Stimulated activated CD8-positive, alpha-beta memory T cell treated with anti-CD3 and anti-CD28 coated beads, Interleukin-2, amount 100 ng/mL, for 48 hours (primary cell): ENCODE data around the gene FOXA1.
"Not testable (repeated sequence)": the region's sequence is repeated elsewhere in the genome, so short reads cannot be mapped to it uniquely, and the experiment has no call there.

Experiments used
- DNase-seq, 2 donors: peaks; one replicate each; pipeline ENCODE4 v3.0.0-alpha.2; 2020; ENCODE audit warnings: low read depth in 2 of 2

The FOXA1 gene

DNA sequence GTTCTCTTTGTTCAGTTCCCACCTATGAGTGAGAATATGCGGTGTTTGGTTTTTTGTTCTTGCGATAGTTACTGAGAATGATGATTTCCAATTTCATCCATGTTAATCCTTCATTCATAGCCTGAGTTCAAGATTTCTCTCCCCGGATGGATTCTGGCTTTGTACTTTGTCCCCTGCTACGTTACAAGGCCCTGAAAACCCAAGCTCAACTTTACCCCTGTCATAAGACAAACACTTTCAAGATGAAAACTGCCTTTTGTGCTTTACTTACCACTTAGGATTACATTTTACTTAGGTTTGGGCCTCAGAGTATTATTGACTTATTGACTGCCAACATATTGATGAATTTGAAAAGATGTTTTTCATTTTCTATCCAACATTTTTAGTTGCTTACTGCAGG lies 36.3 kb downstream of the FOXA1 start:
- DNase-seq: no peak

DNA sequence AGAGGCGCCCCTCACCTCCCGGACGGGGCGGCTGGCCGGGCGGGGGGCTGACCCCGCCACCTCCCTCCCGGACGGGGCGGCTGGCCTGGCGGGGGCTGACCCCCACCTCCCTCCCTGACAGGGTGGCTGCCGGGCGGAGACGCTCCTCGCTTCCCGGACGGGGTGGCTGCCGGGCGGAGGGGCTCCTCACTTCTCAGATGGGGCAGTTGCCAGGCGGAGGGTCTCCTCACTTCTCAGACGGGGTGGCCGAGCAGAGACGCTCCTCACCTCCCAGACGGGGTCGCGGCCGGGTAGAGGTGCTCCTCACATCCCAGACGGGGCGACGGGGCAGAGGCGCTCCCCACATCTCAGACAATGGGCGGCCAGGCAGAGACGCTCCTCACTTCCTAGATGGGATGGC lies 39.5 kb downstream of the FOXA1 start:
- not testable (repeated sequence) for DNase-seq

DNA sequence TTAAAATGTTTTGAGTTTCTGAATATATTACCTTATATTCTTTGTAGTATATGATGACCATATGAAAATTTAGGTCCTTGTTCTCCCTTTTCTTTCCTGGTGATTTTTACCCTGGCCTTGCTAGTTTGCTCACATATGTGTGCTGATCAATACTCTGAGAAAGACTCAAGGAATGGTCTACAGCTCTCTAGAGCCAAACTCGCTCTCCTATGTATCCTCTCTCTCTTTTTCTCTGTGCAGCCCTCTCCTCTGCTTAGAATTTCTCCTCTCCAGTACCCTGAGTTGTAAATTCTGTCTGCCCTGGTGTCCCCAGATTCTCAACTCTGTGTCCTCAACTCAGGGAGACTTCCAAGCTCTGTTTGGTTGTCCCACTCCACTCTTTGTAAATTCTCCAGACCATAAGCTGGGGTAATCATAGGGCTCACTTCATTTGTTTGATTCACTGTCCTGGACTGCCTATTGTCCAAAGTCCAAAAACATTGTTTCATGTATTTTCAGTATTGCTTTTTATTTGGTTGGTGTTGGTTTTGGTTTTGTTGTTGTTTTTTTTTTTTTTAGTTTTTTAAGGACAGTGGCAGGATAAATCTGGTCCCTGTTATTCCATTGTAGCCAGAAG lies 41.0 kb downstream of the FOXA1 start:
- DNase-seq: no peak

DNA sequence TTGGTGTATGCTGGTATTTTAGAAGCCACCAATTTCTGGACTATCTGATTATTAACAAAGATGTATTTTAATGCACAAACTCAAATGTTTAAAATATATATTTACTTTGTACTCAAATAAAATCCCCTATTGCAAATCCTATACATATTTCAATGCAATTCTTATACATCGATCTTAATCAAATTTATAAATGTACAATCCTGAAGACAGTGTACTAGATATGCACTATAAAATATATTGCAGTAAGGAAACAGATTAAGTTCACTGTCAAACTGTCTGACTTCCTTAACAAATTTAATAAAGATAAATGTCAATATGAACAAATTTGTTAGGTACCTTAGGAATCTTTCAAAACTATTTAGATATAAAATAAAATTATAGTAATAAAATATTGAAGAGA lies 43.9 kb downstream of the FOXA1 start:
- DNase-seq: no peak

DNA sequence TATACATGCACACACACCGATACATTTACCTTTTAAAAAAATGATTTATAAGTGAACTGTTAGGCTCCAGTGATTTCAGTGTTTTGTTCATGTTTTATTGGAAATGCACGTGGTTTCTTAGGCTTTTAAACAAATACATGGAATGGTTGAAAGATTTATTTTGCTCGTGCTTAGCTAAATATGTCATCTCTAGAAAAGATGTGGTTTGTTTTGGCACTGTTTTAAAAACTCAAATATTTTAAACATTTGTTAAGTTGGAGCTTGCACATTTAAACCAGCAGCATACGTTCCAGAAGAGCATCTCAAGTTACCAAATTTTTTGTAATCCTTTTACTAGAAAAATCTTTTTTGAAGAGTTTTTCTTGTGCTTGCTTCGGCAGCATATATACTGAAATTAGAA lies 44.5 kb downstream of the FOXA1 start:
- DNase-seq: no peak

DNA sequence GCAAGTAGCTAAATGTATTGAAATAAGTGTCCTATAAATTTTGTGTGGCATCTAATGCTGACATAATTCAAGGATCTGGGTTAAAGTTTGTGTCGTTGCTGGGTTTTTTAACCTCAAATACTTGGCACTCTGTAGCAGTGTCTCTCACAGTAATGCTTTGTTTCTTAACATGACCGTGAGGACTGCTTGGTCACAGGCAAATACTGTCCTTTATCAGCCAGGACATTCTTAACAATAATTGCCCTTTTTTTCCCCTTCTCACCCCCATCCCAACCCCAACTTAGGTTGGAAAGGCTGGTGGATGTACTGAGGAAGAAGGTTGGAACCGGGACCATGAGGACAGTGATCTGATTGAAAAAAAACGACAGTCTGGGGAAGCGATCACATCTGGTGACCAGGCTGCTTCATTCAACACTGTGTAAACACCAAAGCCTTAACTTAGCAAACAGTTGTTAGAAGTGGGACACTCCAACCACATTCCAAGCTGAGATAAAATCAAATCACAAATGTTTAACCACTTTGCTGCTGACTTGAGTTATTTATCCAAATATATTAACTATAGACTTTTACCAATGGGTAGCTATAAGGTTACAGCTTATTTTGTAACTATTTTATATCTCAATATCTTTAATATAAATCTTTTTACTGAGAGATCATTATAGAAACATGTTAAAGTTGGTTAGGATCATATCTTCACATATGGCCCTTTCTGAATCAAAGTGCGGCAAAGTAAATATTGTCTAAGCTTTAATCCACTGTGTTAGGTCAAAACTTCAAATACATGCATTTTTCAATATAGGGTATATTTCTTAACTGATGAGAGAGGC lies 48.2 kb downstream of the FOXA1 start:
- no peak for DNase-seq

DNA sequence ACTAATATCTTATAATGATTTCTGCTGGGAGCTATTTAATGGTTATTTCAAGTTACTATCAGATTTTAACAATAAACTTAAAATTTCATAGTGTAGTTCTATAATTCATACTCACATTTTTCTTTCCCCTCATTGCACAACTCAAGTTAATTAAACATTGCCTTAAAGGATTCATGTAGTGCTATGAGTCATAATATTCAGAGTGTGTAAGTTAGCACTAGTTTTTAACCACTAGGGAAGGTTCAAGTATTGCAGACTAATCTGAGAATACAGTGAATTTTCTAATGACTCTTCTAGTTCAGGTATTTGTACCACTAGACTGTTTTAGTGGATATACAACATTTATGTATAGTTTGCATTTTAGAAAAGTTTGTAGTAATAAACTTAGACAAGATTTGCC lies 49.9 kb downstream of the FOXA1 start:
- no peak for DNase-seq

DNA sequence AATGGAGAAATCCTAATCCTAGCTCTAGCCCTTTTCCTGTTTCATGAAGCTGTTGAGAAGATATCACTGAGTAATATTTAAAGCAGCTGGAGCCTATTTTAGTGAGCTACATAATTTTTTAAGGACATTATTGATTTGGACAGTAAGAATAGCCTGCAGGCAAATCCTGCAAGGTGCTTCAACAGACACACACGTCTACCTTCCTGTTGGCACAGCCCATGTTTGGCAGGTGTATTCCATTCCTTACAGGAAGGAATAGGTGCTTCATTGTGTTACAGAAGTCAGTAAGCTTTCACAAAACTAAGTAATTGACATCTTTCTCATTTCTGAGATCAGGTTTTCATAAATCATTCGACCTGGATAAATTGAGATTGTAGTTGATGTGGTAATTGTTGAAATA lies 50.6 kb downstream of the FOXA1 start:
- no peak for DNase-seq

DNA sequence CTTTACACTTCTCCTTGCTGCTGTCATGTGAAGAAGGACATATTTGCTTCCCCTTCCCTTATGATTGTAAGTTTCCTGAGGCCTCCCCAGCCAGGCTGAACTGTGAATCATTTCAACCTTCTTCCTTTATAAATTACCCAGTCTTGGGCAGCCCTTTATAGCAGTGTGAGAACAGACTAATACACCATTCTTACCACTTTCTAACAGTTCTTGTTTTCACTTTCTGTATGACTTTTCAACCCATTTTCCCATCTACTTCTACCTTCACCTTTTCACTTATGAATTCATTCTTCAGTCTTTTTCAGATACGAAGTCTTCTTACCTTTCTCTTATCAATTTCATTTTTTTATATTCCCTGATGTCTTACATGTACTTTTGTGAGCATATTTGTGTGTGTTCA lies 55.1 kb downstream of the FOXA1 start:
- no peak for DNase-seq
